ENCODE measurements around the gene SLC37A3.

- no peak for TF ChIP-seq POLR2AphosphoS5 (IDR thresholded peaks at IDR 0.05; ENCODE audit: low read depth, low read length)
- no peak for TF ChIP-seq POLR2A (IDR thresholded peaks at IDR 0.05; ENCODE audit: low read depth, low read length)
- no peak for TF ChIP-seq TAF1 (IDR thresholded peaks at IDR 0.05; ENCODE audit: low read depth, low read length)
- no peak for TF ChIP-seq SPI1 (IDR thresholded peaks at IDR 0.05; ENCODE audit: low read depth, low read length)
- no peak for TF ChIP-seq PAX5 (IDR thresholded peaks at IDR 0.05; ENCODE audit: insufficient read depth, low read length, severe bottlenecking)
Observed at GRCh38 chr7:140308060-140308459, 90.3 kb downstream of the SLC37A3 start.

All from GM12891 (cell line).